BJ (cell line): ENCODE data around the gene ABHD8. TPM values are rescaled to one million over a fixed set of nuclear protein-coding genes. Genes with fewer than 3 reads are reported as not detected.

ENCODE experiments used
- CTCF ChIA-PET: fragments of 350-600 bp; formaldehyde crosslinking; extraction: SDS; loops from one replicate; lab custom pipeline; 2021; ENCODE audit warnings: antibody characterized with exemption, inconsistent platforms; lab: Yijun Ruan, JAX
- POLR2A ChIA-PET: fragments of 300-600 bp; sonication (Branson Sonifier 250); formaldehyde crosslinking; extraction: SDS; loops from one replicate; lab custom pipeline; 2021; ENCODE audit warnings: antibody characterized with exemption; lab: Charles Lee
- DNase-seq: peaks from one replicate; pipeline ENCODE4 v3.0.0-alpha.2; 2011; ENCODE audit warnings: low read depth
- H3K27me3 ChIP-seq: 2 replicates; pipeline ENCODE4 v1.6.0; 2011; ENCODE audit warnings: low read length; ENCODE audit not compliant: control insufficient read depth, insufficient read depth
- H3K36me3 ChIP-seq: 2 replicates; pipeline ENCODE4 v1.5.1; 2011; ENCODE audit warnings: low read length; ENCODE audit not compliant: control insufficient read depth, insufficient read depth
- H3K4me3 ChIP-seq: 2 replicates; pipeline ENCODE4 v1.5.1; 2011; ENCODE audit warnings: low read depth, mild to moderate bottlenecking, control low read depth, low read length
- polyA plus RNA-seq: library from polyadenylated mRNA; depleted of rRNA; stranded (reverse); fragments of >200 nt; gene quantifications from 2 replicates; pipeline ENCODE4 v1.2.3, GENCODE V29; 2011
- TF ChIP-seq, protein P1 (sequence below): IDR thresholded peaks from 2 replicates; pipeline ENCODE4 v1.5.1; 2011; ENCODE audit warnings: low read depth, mild to moderate bottlenecking, control low read depth, inconsistent platforms, low read length, moderate library complexity; ENCODE audit not compliant: insufficient read depth

ABHD8 gene
- polyA plus RNA-seq, 1 experiment: 11.0 TPM

DNA sequence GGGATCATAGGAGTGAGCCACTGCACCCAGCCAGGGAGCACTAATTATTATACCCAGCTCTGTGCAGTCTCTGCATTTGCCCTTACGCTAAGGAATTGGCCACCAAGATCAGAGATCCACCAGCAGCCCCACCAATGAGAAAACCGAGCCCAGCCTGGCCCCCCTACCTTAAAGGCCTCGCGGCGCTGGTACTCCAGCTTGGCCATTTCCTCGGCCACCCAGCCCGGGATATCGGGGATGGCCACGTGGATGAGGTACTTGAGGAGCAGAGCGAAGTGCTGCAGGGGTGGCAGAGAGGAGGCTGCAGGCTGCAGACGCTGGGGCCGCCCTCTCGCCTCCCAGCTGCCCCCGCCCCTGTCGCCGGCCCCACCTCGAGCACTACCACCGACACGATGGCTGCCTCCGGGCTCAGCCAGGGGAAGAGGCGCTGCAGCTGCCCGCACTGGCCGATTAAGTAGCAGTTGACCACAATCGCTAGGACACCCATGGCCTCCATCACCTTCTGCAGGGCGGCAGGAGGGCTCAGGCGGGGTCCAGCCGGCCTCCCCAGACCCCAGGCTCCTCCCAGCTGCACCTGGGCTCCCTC, 23.9 kb upstream of the ABHD8 start:
- Histone ChIP-seq H3K36me3 (no peaks in the 10 kb centered on the region; the same call in 1 of the 2 replicates), H3K4me3 (no peak overlapping the region), H3K27me3 (no peaks in the 10 kb centered on the region)
- TF ChIP-seq, protein P1, sequence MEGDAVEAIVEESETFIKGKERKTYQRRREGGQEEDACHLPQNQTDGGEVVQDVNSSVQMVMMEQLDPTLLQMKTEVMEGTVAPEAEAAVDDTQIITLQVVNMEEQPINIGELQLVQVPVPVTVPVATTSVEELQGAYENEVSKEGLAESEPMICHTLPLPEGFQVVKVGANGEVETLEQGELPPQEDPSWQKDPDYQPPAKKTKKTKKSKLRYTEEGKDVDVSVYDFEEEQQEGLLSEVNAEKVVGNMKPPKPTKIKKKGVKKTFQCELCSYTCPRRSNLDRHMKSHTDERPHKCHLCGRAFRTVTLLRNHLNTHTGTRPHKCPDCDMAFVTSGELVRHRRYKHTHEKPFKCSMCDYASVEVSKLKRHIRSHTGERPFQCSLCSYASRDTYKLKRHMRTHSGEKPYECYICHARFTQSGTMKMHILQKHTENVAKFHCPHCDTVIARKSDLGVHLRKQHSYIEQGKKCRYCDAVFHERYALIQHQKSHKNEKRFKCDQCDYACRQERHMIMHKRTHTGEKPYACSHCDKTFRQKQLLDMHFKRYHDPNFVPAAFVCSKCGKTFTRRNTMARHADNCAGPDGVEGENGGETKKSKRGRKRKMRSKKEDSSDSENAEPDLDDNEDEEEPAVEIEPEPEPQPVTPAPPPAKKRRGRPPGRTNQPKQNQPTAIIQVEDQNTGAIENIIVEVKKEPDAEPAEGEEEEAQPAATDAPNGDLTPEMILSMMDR: no peak
- no peak for DNase-seq
- POLR2A ChIA-PET: no interaction called here
- CTCF ChIA-PET: interaction anchor here (0.9 to 2.2 kb wide), 2 partner anchors 20 to 22 kb away, joined by 3 to 7 read pairs; partner anchors contain the start of gene MRPL34

DNA sequence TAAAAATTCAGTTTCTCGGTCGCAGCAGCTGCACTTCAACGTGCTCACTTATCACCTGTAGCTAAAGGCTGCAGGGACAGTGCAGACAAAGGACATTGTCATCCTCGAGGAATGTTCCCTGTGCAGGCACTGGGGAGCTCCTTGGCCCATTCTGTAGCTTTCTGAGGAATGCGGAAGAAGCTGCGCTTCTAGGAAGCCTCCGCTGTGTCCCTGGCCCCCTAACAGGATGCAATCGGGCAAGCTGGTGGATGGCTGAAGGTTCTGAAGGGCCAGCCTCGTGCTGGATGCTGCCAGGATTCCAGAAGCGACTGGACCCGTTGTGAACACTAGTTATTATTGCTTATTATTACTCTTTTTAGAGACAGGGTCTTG, 23.4 kb upstream of the ABHD8 start:
- H3K27me3 ChIP-seq: no peaks in the 10 kb centered on the region
- DNase-seq: no peak
- CTCF ChIA-PET: interaction anchor here (0.9 to 2.2 kb wide), 2 partner anchors 21 to 22 kb away, joined by 3 to 7 read pairs; partner anchors contain the start of gene MRPL34
- POLR2A ChIA-PET: no interaction called here
- TF ChIP-seq, protein P1: no peak
- H3K36me3 ChIP-seq: peaks cover 5% of the 10 kb centered on the region
- H3K4me3 ChIP-seq: no peak overlapping the region

DNA sequence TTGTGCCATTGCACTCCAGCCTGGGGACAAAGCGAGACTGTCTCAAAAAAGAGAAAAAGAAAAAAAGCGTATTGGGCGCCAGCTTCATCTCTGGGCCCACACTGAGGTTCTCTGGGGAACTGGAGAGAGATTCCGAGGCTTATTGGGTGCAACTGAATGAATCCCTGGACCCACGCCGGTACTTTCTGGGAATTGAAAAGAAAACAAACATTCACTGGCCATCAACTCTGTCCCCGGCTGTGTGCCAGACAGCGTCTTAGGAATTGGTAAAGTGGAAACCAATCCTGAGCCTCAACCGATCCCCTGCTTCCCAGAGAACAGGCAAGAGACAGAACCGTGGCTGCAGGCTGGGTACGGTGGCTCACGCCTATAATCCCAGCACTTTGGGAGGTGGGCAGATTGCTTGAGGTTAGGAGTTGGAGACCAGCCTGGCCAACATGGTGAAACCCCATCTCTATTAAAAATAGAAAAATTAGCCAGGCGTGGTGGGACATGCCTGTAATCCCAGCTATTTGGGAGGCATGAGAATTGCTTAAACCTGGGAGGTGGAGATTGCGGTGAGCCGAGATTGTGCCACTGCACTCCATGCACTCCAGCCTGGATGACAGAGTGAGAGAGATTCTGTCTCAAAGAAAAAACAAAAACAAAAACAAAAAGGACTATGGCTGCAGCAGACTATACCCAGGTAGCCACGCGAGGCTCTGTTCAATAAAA, 22.8 kb upstream of the ABHD8 start:
- no peak overlapping the region for H3K4me3 ChIP-seq
- ChIA-PET POLR2A (no interaction called here), CTCF (interaction anchor here (0.9 to 2.2 kb wide), 2 partner anchors 21 kb away, joined by 3 to 7 read pairs; partner anchors contain the start of gene MRPL34)
- no peak for DNase-seq
- peaks cover 7% of the 10 kb centered on the region for H3K36me3 ChIP-seq
- TF ChIP-seq, protein P1: no peak
- no peaks in the 10 kb centered on the region for H3K27me3 ChIP-seq

DNA sequence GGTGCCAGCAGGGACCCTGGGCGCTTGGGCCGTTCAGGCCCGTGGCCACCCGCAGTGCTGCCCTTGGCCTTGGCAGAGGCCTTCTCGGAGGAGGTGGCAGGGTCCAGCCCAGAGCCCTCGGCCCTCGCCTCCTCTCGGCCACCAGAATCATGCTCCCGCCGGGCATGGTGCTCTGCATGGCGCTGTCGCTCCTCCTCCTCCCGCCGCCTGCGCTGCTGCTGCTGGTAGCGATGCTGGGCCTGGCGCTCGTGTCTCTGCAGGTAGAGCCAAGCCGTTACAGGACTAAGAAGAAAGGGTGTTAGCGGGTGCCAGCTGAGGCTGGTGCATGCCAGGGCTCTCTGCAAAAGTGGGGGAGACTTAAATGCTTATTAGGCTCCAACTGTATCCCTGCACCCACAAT, 21.9 kb upstream of the ABHD8 start:
- POLR2A ChIA-PET: no interaction called here

More for the DNA sequence above, 21.9 kb upstream of the ABHD8 start:
- H3K4me3 ChIP-seq: no peak overlapping the region
- H3K36me3 ChIP-seq: peaks cover 14% of the 10 kb centered on the region
- CTCF ChIA-PET: no interaction called here
- no peaks in the 10 kb centered on the region for H3K27me3 ChIP-seq
- no peak for DNase-seq
- TF ChIP-seq, protein P1: no peak
